ENCODE data around the gene JMJD7. TPM values are rescaled to one million over a fixed set of nuclear protein-coding genes. Genes with fewer than 3 reads are reported as not detected.

The JMJD7 gene
- total RNA-seq, 2 experiments from 2014 or later, result 35.6 to 38.4 TPM

DNA sequence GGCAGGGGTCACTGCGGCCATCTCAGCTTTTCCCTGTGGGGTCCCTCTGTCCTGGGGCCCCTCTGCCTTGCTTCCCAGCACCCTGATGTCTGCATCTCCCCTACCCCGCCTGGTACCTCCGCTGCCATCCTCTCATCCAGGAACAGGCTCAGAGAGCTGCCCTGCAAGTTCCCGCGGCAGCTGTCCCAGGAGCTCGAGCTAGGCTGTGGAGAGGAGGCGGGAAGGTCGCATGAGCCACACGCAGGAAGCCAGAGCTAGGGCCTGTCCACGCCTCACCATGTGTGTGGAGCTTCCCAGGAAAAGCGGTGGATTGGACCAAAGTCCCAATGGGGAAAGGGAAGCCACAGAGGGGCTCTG, 23.3 kb downstream of the JMJD7 start:
- Histone ChIP-seq H3K4me1 (ENCODE audit: insufficient read depth, low read length) (peaks cover 5% of the 10 kb centered on the region), H3K27ac (ENCODE audit: low read depth in 1 of 2, low read length in 2 of 2) (no peak overlapping the region), H3K9me3 (ENCODE audit: control insufficient read depth in 1 of 2, insufficient read depth in 1 of 2, low read length in 2 of 2) (no peaks in the 10 kb centered on the region), H3K4me3 (ENCODE audit: low read length) (no peak overlapping the region), H3K36me3 (ENCODE audit: insufficient read depth, low read length) (peaks cover 23% of the 10 kb centered on the region), H3K27me3 (ENCODE audit: control insufficient read depth in 1 of 2, insufficient read depth in 2 of 2, low read length in 2 of 2) (no peaks in the 10 kb centered on the region)
- intact Hi-C loops (cut with DNase I, micrococcal nuclease), result no loop called here
- Mint-ChIP-seq H3K4me3 (no peak overlapping the region), H3K36me3 (ENCODE audit: low read depth) (peaks cover 28% of the 10 kb centered on the region), H3K9me3 (no peaks in the 10 kb centered on the region), H3K4me1 (ENCODE audit: low read depth) (no peaks in the 10 kb centered on the region), H3K27me3 (no peaks in the 10 kb centered on the region), H3K27ac (no peak overlapping the region)
- CTCF ChIA-PET, result no interaction called here
- POLR2A ChIA-PET, result interaction anchor here (1.1 to 2.1 kb wide), 2 partner anchors 42 to 86 kb away, joined by 5 to 8 read pairs; partner anchors contain the start of gene SPTBN5
- ATAC-seq (ENCODE audit: poor library complexity), result no peak
- TF ChIP-seq, protein P1, sequence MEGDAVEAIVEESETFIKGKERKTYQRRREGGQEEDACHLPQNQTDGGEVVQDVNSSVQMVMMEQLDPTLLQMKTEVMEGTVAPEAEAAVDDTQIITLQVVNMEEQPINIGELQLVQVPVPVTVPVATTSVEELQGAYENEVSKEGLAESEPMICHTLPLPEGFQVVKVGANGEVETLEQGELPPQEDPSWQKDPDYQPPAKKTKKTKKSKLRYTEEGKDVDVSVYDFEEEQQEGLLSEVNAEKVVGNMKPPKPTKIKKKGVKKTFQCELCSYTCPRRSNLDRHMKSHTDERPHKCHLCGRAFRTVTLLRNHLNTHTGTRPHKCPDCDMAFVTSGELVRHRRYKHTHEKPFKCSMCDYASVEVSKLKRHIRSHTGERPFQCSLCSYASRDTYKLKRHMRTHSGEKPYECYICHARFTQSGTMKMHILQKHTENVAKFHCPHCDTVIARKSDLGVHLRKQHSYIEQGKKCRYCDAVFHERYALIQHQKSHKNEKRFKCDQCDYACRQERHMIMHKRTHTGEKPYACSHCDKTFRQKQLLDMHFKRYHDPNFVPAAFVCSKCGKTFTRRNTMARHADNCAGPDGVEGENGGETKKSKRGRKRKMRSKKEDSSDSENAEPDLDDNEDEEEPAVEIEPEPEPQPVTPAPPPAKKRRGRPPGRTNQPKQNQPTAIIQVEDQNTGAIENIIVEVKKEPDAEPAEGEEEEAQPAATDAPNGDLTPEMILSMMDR (IDR thresholded peaks at IDR 0.05), result no peak
- DNase-seq, result no peak

DNA sequence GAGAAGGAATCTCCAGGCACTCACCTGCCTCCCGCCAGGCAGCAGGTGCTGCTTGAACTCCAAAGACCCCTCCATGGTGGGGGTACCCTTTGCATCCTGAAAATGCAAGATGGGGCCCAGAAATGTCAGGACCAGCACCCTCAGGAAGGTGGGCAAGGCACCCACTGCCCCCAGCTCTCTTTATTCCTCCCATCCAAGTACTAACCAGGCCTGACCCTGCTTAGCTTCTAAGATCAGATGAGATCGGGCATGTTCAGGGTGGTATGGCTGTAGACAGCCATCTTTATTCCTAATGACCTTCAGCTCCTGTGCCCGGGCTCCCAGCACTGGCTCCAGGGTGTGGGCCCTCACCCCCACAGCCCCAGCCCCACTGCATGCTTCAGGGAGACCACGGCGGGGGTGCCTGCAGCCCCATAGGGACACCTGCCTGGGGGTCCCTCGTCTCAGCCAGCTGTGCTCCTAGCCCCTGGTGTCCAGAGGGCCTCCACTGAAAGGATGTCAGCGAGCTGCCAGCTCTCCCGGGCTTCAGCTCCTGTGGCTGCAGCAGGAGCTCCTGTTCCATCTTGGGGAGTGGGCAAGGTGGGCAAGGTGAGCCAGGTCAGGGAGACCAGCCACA, 24.0 kb downstream of the JMJD7 start:
- Mint-ChIP-seq H3K36me3 (ENCODE audit: low read depth) (peaks cover 23% of the 10 kb centered on the region), H3K4me1 (ENCODE audit: low read depth) (no peaks in the 10 kb centered on the region), H3K27me3 (no peaks in the 10 kb centered on the region), H3K4me3 (no peak overlapping the region), H3K9me3 (no peaks in the 10 kb centered on the region), H3K27ac (no peak overlapping the region)
- DNase-seq, result no peak
- H3K27me3 ChIP-seq (ENCODE audit: control insufficient read depth in 1 of 2, insufficient read depth in 2 of 2, low read length in 2 of 2), result no peaks in the 10 kb centered on the region
- no peak overlapping the region for H3K4me3 ChIP-seq (ENCODE audit: low read length)
- TF ChIP-seq, protein P1 (IDR thresholded peaks at IDR 0.05), result no peak
- no peak for ATAC-seq (ENCODE audit: poor library complexity)
- no peaks in the 10 kb centered on the region for H3K9me3 ChIP-seq (ENCODE audit: control insufficient read depth in 1 of 2, insufficient read depth in 1 of 2, low read length in 2 of 2)
- intact Hi-C loops (cut with DNase I, micrococcal nuclease), result no loop called here
- H3K36me3 ChIP-seq (ENCODE audit: insufficient read depth, low read length), result peaks cover 15% of the 10 kb centered on the region
- peaks cover 5% of the 10 kb centered on the region for H3K4me1 ChIP-seq (ENCODE audit: insufficient read depth, low read length)
- CTCF ChIA-PET, result interaction anchor here (1.9 kb wide), 1 partner anchor 53 kb away, joined by 5 read pairs; no protein-coding TSS in a partner anchor
- POLR2A ChIA-PET, result interaction anchor here (1.1 to 2.1 kb wide), 3 partner anchors 31 to 85 kb away, joined by 3 to 8 read pairs (median 5); partner anchors contain the start of gene SPTBN5
- no peak overlapping the region for H3K27ac ChIP-seq (ENCODE audit: low read depth in 1 of 2, low read length in 2 of 2)

DNA sequence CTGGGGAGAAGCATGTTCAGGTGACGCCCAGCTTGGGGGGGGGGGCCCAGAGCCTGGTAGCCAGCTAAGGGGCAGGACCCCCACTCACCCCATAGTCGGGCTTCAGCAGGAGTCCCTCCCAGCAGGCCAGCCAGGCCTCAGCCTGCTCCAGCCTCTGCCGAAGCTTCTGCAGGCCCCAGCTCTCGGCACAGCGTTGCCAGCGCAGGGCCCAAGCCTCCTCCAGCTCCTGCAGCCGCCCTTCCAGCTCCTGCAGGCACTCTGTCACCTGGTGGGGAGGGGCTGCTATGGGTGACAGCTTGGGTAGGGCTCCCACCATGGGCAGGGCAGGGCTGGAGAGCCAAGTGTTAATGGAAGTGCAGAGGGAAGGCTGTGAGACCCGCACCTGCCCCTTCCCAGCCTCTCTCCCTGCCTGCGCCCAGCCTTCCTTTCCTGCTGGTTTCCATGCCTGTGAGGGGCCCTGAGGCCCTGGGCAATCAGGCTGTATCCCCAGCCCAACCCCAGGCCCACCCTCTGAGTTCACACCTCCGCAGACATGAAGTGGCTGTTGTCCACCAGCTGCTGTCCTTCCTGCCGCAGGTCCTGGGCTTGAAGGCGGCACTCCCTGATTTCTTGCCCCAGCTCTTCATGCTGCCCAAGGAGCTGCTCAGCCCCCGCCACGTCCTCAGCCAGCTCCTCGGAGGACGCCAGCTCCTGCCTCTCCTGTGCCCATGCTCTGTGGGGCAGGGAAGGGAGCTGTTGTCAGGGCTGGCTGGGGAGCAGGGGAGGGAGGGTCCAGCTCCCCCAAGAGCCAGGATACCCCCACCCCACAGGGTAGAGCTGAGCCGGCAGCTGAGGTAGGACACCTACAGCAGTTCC, 25.1 kb downstream of the JMJD7 start:
- H3K27me3 ChIP-seq (ENCODE audit: control insufficient read depth in 1 of 2, insufficient read depth in 2 of 2, low read length in 2 of 2), result no peaks in the 10 kb centered on the region
- Mint-ChIP-seq H3K36me3 (ENCODE audit: low read depth) (peaks cover 12% of the 10 kb centered on the region), H3K9me3 (no peaks in the 10 kb centered on the region), H3K27me3 (no peaks in the 10 kb centered on the region), H3K4me3 (no peak overlapping the region), H3K4me1 (ENCODE audit: low read depth) (no peaks in the 10 kb centered on the region), H3K27ac (no peak overlapping the region)
- ChIA-PET CTCF (interaction anchor here (1.9 kb wide), 1 partner anchor 52 kb away, joined by 5 read pairs; no protein-coding TSS in a partner anchor), POLR2A (interaction anchor here (1.3 to 2.1 kb wide), 2 partner anchors 32 to 40 kb away, joined by 3 to 8 read pairs; partner anchors contain the start of gene SPTBN5)
- H3K4me1 ChIP-seq (ENCODE audit: insufficient read depth, low read length), result peaks cover 5% of the 10 kb centered on the region
- DNase-seq, result no peak
- no peak overlapping the region for H3K4me3 ChIP-seq (ENCODE audit: low read length)
- intact Hi-C loops (cut with DNase I, micrococcal nuclease), result no loop called here
- H3K9me3 ChIP-seq (ENCODE audit: control insufficient read depth in 1 of 2, insufficient read depth in 1 of 2, low read length in 2 of 2), result no peaks in the 10 kb centered on the region
- TF ChIP-seq, protein P1 (IDR thresholded peaks at IDR 0.05), result no peak
- H3K27ac ChIP-seq (ENCODE audit: low read depth in 1 of 2, low read length in 2 of 2), result no peak overlapping the region
- no peak for ATAC-seq (ENCODE audit: poor library complexity)
- H3K36me3 ChIP-seq (ENCODE audit: insufficient read depth, low read length), result peaks cover 4% of the 10 kb centered on the region

Data from CD4-positive, alpha-beta T cell (primary cell).